ENCODE results near the gene OBSCN. TPM values are rescaled to one million over a fixed set of nuclear protein-coding genes. Genes with fewer than 3 reads are reported as not detected.

OBSCN gene
- total RNA-seq, 1 experiment from 2014 or later = 5.6 TPM

DNA sequence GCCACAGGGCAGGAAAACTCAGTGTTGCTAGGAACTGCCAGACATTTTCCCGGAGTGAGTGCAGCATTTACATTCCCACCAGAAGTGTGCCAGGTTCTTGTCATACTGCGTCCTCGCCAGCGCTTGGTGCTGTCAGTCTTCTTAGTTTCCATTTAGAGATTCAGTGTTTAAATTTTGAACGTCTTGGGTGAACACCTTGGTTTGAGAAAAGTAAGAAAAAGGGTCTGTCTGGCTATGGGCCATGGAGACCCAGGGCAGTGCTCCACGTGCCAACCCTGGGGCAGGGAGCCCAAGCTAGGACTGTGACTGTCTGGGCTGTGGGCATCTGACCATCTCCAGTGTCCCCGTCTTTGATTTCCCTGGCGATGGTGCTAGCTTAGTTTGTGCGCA lies 26.2 kb upstream of the OBSCN start:
- intact Hi-C loops (cut with micrococcal nuclease; ENCODE audit: unreplicated experiment) = loop anchor here (5.0 kb wide), 1 partner anchor 49 kb away; no protein-coding TSS in a partner anchor
- H3K9me3 ChIP-seq = no peaks in the 10 kb centered on the region
- no peaks in the 10 kb centered on the region for H3K4me1 Mint-ChIP-seq (ENCODE audit: low read depth, unreplicated experiment)
- H3K4me1 ChIP-seq = no peaks in the 10 kb centered on the region
- H3K9me3 Mint-ChIP-seq (ENCODE audit: unreplicated experiment) = no peaks in the 10 kb centered on the region
- H3K27ac Mint-ChIP-seq (ENCODE audit: unreplicated experiment) = no peak overlapping the region
- BruUV-seq (replicated peaks) = no TSS peak
- H3K27me3 Mint-ChIP-seq (ENCODE audit: insufficient read depth, unreplicated experiment) = no peaks in the 10 kb centered on the region
- ChIA-PET POLR2A (no interaction called here), CTCF (no interaction called here)
- TF ChIP-seq, protein P1, sequence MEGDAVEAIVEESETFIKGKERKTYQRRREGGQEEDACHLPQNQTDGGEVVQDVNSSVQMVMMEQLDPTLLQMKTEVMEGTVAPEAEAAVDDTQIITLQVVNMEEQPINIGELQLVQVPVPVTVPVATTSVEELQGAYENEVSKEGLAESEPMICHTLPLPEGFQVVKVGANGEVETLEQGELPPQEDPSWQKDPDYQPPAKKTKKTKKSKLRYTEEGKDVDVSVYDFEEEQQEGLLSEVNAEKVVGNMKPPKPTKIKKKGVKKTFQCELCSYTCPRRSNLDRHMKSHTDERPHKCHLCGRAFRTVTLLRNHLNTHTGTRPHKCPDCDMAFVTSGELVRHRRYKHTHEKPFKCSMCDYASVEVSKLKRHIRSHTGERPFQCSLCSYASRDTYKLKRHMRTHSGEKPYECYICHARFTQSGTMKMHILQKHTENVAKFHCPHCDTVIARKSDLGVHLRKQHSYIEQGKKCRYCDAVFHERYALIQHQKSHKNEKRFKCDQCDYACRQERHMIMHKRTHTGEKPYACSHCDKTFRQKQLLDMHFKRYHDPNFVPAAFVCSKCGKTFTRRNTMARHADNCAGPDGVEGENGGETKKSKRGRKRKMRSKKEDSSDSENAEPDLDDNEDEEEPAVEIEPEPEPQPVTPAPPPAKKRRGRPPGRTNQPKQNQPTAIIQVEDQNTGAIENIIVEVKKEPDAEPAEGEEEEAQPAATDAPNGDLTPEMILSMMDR (IDR thresholded peaks at IDR 0.05; ENCODE audit: insufficient read depth in 1 of 2, low read depth in 1 of 2, low read length in 1 of 2, severe bottlenecking in 1 of 2, unreplicated experiment in 1 of 2) = no peak
- no peak overlapping the region for H3K4me3 ChIP-seq (ENCODE audit: low read depth, low read length)
- no peaks in the 10 kb centered on the region for H3K27me3 ChIP-seq (replicated peaks; ENCODE audit: control insufficient read depth, insufficient read depth, low read length)
- H3K36me3 ChIP-seq (ENCODE audit: control insufficient read depth, insufficient read depth, low read length) = no peaks in the 10 kb centered on the region
- DNase-seq = peak in 1 of 2 experiments; percentile 10
- peaks cover 6% of the 10 kb centered on the region for H3K36me3 Mint-ChIP-seq (ENCODE audit: insufficient read depth, unreplicated experiment)
- H3K4me3 Mint-ChIP-seq (ENCODE audit: unreplicated experiment) = no peak overlapping the region

DNA sequence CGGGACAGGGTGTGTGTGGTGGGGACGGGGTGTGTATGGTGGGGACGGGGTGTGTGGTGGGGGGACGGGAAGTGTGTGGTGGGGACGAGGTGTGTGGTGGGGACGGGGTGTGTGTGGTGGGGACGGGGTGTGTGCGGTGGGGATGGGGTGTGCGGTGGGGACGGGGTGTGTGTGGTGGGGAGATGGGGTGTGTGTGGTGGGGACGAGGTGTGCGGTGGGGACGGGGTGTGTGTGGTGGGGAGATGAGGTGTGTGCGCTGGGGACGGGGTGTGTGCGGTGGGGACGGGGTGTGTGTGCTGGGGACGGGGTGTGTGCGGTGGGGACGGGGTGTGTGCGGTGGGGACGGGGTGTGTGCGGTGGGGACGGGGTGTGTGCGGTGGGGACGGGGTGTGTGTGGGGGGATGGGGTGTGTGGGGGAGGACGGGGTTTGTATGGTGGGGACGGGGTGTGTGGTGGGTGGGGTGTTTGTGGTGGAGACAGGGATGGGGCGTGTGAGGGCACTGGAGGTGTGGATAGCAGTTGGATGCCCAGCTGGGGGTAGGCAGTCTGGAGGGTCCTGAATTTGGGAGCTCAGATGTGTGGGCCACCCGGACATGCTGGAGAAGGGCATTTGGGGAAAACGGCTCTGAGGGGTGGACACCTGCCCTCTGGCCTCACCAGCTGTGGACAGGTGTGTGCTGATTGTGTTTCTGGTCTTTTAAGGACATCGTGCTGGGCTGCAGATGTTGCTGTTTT lies 25.4 kb upstream of the OBSCN start:
- no peak overlapping the region for H3K4me3 ChIP-seq (ENCODE audit: low read depth, low read length)
- Mint-ChIP-seq H3K4me1 (ENCODE audit: low read depth, unreplicated experiment) (no peaks in the 10 kb centered on the region), H3K27me3 (ENCODE audit: insufficient read depth, unreplicated experiment) (no peaks in the 10 kb centered on the region), H3K4me3 (ENCODE audit: unreplicated experiment) (no peak overlapping the region), H3K27ac (ENCODE audit: unreplicated experiment) (no peak overlapping the region), H3K36me3 (ENCODE audit: insufficient read depth, unreplicated experiment) (peaks cover 6% of the 10 kb centered on the region), H3K9me3 (ENCODE audit: unreplicated experiment) (no peaks in the 10 kb centered on the region)
- POLR2A ChIA-PET = no interaction called here
- H3K27me3 ChIP-seq (replicated peaks; ENCODE audit: control insufficient read depth, insufficient read depth, low read length) = no peaks in the 10 kb centered on the region
- intact Hi-C loops (cut with micrococcal nuclease; ENCODE audit: unreplicated experiment) = loop anchor here (5.0 kb wide), 1 partner anchor 50 kb away; no protein-coding TSS in a partner anchor
- H3K4me1 ChIP-seq = no peaks in the 10 kb centered on the region
- H3K9me3 ChIP-seq = no peaks in the 10 kb centered on the region
- H3K36me3 ChIP-seq (ENCODE audit: control insufficient read depth, insufficient read depth, low read length) = no peaks in the 10 kb centered on the region
- no TSS peak for BruUV-seq (replicated peaks)
- TF ChIP-seq, protein P1 (IDR thresholded peaks at IDR 0.05; ENCODE audit: insufficient read depth in 1 of 2, low read depth in 1 of 2, low read length in 1 of 2, severe bottlenecking in 1 of 2, unreplicated experiment in 1 of 2) = no peak
- CTCF ChIA-PET = no interaction called here
- DNase-seq = peak in 1 of 2 experiments; percentile 9

DNA sequence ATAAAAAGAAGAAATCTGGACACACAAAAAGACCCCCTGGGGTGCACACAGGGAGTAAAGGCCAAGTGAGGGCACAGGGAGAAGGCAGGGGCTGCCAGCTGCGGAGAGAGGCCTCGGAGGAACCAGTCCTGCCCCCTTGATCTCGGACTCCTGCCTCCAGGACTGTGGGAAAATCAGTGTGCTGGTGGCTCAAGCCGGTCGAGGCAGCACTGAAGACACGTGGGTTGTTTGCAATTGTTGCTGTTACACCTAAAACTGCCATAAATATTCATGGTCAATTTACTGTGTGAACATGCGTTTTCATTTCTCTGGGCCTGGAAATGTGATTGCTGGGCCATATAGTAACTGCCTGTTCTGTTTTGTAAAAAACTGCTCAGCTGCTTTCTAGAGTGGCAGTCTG lies 23.7 kb upstream of the OBSCN start:
- Histone ChIP-seq H3K27me3 (replicated peaks; ENCODE audit: control insufficient read depth, insufficient read depth, low read length) (no peaks in the 10 kb centered on the region), H3K9me3 (peaks cover 9% of the 10 kb centered on the region; the same call in 1 of the 2 replicates), H3K4me1 (no peaks in the 10 kb centered on the region), H3K4me3 (ENCODE audit: low read depth, low read length) (no peak overlapping the region), H3K36me3 (ENCODE audit: control insufficient read depth, insufficient read depth, low read length) (no peaks in the 10 kb centered on the region)
- TF ChIP-seq, protein P1 (IDR thresholded peaks at IDR 0.05; ENCODE audit: insufficient read depth in 1 of 2, low read depth in 1 of 2, low read length in 1 of 2, severe bottlenecking in 1 of 2, unreplicated experiment in 1 of 2) = no peak
- peak in 1 of 2 experiments; percentile 19 for DNase-seq
- no TSS peak for BruUV-seq (replicated peaks)
- intact Hi-C loops (cut with micrococcal nuclease; ENCODE audit: unreplicated experiment) = loop anchor here (5.0 kb wide), 1 partner anchor 52 kb away; no protein-coding TSS in a partner anchor
- Mint-ChIP-seq H3K4me1 (ENCODE audit: low read depth, unreplicated experiment) (no peaks in the 10 kb centered on the region), H3K27ac (ENCODE audit: unreplicated experiment) (no peak overlapping the region), H3K36me3 (ENCODE audit: insufficient read depth, unreplicated experiment) (no peaks in the 10 kb centered on the region), H3K4me3 (ENCODE audit: unreplicated experiment) (no peak overlapping the region), H3K9me3 (ENCODE audit: unreplicated experiment) (no peaks in the 10 kb centered on the region), H3K27me3 (ENCODE audit: insufficient read depth, unreplicated experiment) (no peaks in the 10 kb centered on the region)
- POLR2A ChIA-PET = no interaction called here
- CTCF ChIA-PET = no interaction called here
